ENCODE data around the gene MAD1L1.

MAD1L1 gene

GRCh38 chr7:2151801-2152612 is 80.7 kb downstream of the MAD1L1 start:
- DNase-seq = no peak

- no peak for DNase-seq
Measured at GRCh38 chr7:2151237-2151636, 81.5 kb downstream of the MAD1L1 start.

DNA sequence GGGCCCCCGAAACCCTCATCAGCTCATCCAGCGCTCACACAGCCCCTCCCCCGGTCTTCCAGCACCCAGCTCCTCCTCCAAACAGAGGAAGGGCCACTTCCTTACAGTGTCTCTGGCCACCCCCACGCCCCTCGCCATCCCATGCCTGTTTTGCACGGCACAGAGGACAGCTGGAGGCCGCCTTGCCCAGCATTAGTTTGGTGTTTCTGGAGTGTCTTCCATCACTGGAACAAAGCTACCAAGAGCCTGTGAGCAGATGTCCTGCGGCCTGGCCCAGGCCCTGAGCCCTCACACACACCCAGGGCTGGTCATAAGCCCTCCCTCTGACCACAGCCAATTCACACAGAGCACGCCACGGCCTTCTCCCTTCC is 82.3 kb downstream of the MAD1L1 start:
- DNase-seq = no peak

DNA sequence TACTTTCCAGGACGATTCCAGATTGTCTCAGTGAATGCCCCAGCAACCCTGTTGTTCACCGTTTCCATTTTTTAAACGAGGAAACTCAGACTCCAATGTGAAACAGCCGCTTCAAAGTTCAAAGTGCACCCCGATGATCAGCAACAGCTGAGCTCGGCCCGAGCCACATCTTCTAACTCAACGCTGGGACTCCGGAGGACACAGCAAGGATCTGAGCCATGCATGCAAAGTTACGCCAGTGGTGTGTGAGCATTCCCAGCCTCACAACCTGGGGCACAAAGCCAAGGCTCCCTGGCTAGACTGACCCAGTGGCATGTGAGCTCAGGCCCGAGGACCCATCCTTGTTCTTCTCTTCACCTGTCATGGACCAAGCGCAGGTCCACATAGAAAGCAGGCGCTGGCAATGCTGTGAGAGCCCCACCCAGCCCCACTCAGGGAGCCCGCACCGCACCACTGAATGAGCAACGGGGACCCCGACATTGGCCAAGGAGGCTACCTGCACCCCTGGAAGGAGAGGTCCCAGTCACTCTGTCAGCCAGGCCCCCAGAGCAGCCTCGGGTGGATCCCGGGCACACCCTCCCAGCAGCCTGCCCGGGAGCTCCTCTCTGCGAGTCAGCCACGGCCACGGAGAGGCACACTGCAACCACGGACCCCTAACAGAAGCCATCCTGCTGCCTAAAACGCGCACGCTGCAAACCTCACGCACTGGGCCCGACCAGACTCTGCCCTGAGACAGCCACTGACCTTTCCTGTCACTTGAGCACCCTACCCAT is 82.9 kb downstream of the MAD1L1 start:
- no peak for DNase-seq

- DNase-seq = no peak
Measured at GRCh38 chr7:2148814-2149213, 83.9 kb downstream of the MAD1L1 start.

DNA sequence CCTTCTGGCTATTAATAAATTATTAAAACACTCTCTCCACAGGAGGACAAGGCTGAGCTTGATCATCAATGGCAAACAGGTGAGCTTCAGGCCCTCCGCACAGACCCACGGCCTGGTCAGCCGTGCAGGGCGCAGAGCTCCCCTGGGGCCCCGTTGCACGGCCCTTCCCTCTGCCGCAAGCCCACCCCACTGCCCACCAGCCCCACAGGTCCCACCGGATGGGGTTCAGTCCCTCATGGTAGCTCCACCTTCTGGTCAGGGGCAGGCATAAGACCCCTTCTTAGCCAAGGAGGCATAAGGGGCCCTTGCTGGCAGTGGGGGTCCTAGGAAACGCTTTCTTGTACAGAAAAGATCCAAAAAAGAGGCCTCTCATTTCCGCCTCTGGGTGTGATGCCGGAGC is 84.6 kb downstream of the MAD1L1 start:
- no peak for DNase-seq

GRCh38 chr7:2146676-2147472 is 85.9 kb downstream of the MAD1L1 start:
- no peak for DNase-seq

DNA sequence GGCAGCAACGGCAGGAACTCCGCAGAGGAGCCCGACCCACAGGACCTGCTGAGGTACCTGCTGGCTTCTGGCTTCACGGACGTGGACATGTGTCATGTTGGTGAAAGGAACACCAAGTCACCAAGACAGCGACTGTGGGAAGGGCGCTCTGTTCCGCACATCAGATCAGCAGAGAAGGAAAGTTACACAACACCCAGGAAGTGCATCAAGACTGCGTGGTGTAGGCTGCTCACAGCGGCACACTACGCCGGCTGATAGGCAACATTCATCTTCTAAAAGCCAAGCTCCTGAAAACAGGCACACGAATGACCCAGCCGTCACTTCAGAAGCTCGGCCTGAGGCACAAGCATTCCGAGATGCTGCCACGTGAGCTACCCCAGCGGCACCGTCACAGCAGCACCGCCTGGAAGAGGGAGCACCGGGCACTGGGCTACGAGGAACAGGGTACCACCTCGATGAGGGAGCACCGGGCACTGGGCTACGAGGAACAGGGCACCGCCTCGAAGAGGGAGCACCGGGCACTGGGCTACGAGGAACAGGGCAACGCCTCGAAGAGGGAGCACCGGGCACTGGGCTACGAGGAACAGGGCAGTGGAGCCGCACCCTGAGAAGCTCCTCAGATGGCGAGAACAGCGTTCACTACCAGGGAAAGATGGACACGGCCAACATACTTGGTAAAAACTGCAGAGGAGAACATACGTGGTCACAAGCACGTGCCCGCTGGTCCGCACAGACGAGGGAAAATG is 86.7 kb downstream of the MAD1L1 start:
- no peak for DNase-seq

DNA sequence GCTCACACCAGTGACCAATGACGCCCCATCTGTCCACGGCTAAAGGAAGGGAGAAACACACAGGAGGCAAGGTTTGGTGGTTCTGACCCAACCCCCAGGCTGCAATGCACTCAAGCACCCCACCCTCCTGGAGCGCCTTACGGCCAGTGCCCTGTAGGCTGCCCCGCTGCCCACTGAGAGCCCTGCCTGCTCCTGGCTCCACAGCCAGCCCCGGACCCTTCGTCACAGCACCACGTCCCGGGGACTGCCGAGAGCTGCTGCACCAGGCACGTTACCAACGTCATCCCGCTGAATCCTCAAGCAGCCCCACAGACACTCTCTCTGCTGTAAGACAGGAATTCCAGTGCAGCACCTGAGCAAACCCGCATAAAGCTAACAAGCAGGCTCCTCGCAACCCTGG is 87.8 kb downstream of the MAD1L1 start:
- DNase-seq = no peak

GRCh38 chr7:2143981-2144595 is 88.7 kb downstream of the MAD1L1 start:
- DNase-seq = peak; percentile 97

DNA sequence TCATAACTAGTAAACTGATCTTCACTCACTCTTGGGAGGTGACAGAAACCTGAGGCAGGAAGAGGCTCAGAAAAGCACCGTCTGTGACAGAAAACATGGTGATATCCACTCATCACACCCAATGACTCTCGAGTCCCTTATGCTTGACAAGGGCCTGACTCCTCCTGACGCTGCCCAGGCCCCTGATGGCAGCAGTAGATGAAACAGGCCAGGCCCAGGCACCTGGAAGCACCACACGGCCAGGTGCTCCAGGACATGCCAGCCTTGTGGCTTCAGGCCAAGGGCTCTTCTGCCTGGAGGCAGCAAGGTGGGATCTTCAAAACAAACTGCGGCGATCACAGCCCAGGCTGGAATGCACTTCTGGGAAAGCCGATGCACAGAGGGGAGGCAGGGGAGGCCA is 89.3 kb downstream of the MAD1L1 start:
- DNase-seq = peak; percentile 100

- no peak for DNase-seq
Measured at GRCh38 chr7:2142386-2142785, 90.4 kb downstream of the MAD1L1 start.

DNA sequence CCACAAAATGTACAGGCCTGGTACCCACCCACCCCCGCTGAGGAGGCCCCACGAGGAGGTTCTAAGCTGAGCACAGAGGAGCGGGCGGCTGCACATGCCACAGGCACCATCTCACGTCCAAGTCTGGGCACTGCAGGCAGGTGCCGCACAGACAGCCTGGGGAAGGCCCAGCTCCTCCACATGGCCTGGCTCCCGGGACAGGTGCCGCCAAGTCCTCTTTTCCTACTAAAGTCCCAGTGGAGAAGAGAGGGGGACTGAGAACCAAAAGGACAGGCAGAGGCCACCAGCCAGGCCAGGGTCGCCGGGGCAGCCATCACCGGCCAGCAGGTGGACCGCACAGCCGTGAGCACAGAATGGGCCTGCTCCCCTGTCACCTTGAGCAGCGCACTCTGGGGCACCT is 91.1 kb downstream of the MAD1L1 start:
- DNase-seq = no peak

DNA sequence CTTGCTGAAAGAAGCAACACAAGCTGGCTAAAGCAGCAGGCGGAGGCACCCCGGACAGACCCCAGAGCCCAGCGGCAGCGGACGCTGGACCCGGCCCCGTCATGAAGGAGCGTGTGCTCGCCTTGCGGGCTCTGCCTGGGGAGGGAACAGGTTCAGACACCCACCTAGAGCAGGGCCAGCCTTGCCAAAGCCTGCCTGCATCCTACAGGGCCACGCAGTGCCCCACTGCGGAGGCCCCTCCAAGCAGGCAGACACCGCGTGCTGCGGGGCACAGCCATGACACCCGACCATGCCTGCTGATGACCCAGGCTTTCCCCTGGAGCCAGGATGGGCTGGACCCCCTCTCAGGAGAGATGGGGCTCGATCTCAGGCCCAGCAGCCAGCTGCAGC is 91.7 kb downstream of the MAD1L1 start:
- DNase-seq = no peak

GRCh38 chr7:2140216-2141020 is 92.3 kb downstream of the MAD1L1 start:
- no peak for DNase-seq

DNA sequence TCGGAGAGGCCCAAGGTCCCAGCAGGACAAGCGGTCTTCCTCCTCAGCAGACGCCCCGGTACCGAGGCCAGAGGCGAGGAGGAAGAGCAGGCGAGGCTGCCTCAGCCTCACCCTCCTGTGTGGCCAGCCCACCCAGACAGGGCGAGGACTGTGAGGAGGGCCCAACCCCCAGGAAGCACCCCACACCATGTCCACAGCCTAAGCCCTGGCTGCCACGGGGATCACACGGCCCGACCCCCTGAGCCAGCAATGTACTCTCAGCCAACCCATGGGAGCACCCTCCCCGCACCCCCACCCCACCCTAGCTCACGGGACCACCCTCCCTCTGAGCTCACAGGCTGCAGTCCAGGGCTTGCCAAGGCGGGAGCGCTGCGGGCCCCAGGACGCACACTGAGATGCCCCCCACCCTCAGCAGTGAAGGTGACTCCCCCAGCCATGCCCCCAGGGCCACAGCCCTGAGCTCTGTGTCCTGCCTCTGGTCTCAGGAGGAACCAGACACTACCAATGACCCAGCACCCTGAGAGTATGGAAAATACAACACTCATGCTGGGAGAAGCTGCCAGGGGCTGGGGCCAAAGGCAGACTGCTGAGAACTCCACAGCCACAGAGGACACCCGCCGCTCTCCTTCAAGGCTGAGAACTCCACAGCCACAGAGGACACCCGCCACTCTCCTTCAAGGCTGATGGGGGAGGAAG is 93.6 kb downstream of the MAD1L1 start:
- no peak for DNase-seq

DNA sequence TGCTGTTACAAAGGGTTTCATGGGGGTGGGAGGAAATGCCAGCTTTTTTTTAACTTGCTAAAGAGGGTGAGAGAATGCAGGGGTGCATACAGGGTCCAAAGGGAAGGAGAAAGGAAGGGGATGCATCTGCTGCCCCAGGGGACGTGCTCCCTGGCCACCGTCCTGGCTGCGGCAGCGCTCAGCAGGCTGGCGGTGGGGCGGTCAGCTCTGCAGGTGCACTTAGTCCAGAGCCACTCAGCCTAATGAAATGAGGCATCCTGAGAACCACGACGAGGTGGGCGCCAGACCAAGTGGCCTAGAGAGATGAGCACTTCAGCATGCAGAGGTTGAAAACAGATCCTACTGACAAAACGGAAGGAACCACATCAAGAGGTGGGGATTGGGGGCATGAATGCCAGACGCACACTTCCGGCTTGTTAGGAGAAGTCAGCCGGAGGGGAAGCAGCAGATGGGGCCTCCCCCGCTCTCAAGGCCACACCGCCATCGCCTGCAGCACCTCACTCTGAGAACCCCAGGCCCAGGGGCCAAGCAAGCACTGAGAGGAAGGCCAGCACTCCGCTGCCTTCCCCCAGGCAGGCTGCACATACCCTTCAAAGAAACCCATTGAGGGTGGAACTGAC is 94.5 kb downstream of the MAD1L1 start:
- no peak for DNase-seq

GRCh38 chr7:2134740-2135139 is 98.0 kb downstream of the MAD1L1 start:
- no peak for DNase-seq

DNA sequence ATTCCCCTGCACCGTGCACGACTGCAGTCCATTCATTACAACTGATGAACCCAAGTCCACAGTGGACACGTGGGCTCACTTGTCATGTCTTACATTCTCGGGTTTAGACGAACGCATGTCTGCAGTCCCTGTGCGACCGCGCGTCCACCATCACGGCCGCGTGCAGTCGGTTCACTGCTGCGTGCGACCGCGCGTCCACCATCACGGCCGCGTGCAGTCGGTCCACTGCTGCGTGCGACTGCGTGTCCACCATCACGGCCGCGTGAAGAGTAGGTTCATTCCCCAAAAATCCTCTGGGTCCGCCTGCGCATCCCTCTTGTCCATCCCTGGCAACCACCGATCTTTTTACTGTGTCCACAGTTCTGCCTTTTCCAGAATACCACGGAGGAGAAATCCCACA is 100.5 kb downstream of the MAD1L1 start:
- DNase-seq = no peak

GRCh38 chr7:2131800-2132199 is 100.9 kb downstream of the MAD1L1 start:
- no peak for DNase-seq

All from NCI-H510A treated with DMSO at 0.1 percent for 48 hours (cell line).